Fibroblast of lung (primary cell): ENCODE data around the gene CACUL1. TPM values are rescaled to one million over a fixed set of nuclear protein-coding genes. Genes with fewer than 3 reads are reported as not detected.
"Not testable (repeated sequence)": the region's sequence is repeated elsewhere in the genome, so short reads cannot be mapped to it uniquely, and the experiment has no call there.

Experiments used
- DNase-seq, 2 donors: peaks; one replicate each; pipeline versions ENCODE4 v3.0.0 to v3.0.0-alpha.2; 2010; ENCODE audit warnings: low read depth in 2 of 2
- H2AFZ ChIP-seq: 2 replicates; pipeline ENCODE4 v1.5.1; 2012; ENCODE audit warnings: low read length, control low read depth, inconsistent platforms
- H3K27ac ChIP-seq: 2 replicates; pipeline ENCODE4 v1.5.1; 2011; ENCODE audit warnings: low read length, control low read depth; ENCODE audit not compliant: insufficient read depth
- H3K27me3 ChIP-seq: 2 replicates; pipeline ENCODE4 v1.5.1; 2011; ENCODE audit warnings: mild to moderate bottlenecking, low read length; ENCODE audit not compliant: control insufficient read depth, insufficient read depth
- H3K36me3 ChIP-seq: 2 replicates; pipeline ENCODE4 v1.5.1; 2011; ENCODE audit warnings: low read length; ENCODE audit not compliant: control insufficient read depth, insufficient read depth
- H3K4me1 ChIP-seq: 2 replicates; pipeline ENCODE4 v1.5.1; 2011; ENCODE audit warnings: low read length; ENCODE audit not compliant: control insufficient read depth, insufficient read depth; ENCODE audit errors: extremely low read depth
- H3K4me2 ChIP-seq: 2 replicates; pipeline ENCODE4 v1.5.1; 2011; ENCODE audit warnings: low read length, control low read depth; ENCODE audit not compliant: insufficient read depth; ENCODE audit errors: extremely low read depth
- H3K4me3 ChIP-seq, 4 experiments: fragments of 200-600 bp in 1 of 4; sonication (generic) in 1 of 4; replicated peaks in 1 of 4; 2 replicates each; pipeline ENCODE4 v1.5.1; 2011 to 2016; ENCODE audit warnings: low read length in 4 of 4, low read depth in 3 of 4, mild to moderate bottlenecking in 3 of 4, control low read depth in 2 of 4, inconsistent platforms in 1 of 4, mixed read lengths in 1 of 4; ENCODE audit not compliant: insufficient read depth in 1 of 4; ENCODE audit errors: control extremely low read depth in 1 of 4
- H3K79me2 ChIP-seq: 2 replicates; pipeline ENCODE4 v1.5.1; 2012; ENCODE audit warnings: mild to moderate bottlenecking, low read length, inconsistent platforms; ENCODE audit not compliant: control insufficient read depth, insufficient read depth
- H3K9ac ChIP-seq: 2 replicates; pipeline ENCODE4 v1.5.1; 2011; ENCODE audit warnings: mild to moderate bottlenecking, low read length, control low read depth; ENCODE audit not compliant: insufficient read depth
- H3K9me3 ChIP-seq: 2 replicates; pipeline ENCODE4 v1.5.1; 2012; ENCODE audit warnings: low read depth, low read length; ENCODE audit not compliant: control insufficient read depth, insufficient read depth
- H4K20me1 ChIP-seq: 2 replicates; pipeline ENCODE4 v1.5.1; 2011; ENCODE audit warnings: low read length; ENCODE audit not compliant: control insufficient read depth, insufficient read depth; ENCODE audit errors: extremely low read depth
- CTCF ChIP-seq, 2 donors: IDR thresholded peaks in 1 of 2; conservative IDR thresholded peaks in 1 of 2; 1 replicate in 1 of 2; 2 replicates in 1 of 2; pipeline ENCODE4 v1.5.1; 2011 to 2012; ENCODE audit warnings: low read length in 2 of 2, control low read depth in 1 of 2, inconsistent platforms in 1 of 2, low read depth in 1 of 2, mild to moderate bottlenecking in 1 of 2
- EZH2 ChIP-seq: IDR thresholded peaks from 2 replicates; pipeline ENCODE4 v1.5.1; 2012; ENCODE audit warnings: low read length, control low read depth, mild to moderate bottlenecking; ENCODE audit errors: missing control alignments
- polyA plus RNA-seq, 2 donors: library from polyadenylated mRNA; depleted of rRNA in 1 of 2; stranded (reverse) in 1 of 2; unstranded in 1 of 2; fragments of >200 nt; gene quantifications; 2 replicates each; pipeline ENCODE4 v1.2.1, GENCODE V29; 2011 to 2012; ENCODE audit warnings: missing spikeins in 1 of 2
- total RNA-seq: library from RNA; depleted of rRNA; stranded (reverse); fragments of >200 nt; gene quantifications from 2 replicates; pipeline ENCODE4 v1.2.1, GENCODE V29; 2014

The CACUL1 gene
- total and polyA plus RNA-seq, 2 donors (not counting 1 experiment from before 2014, with no cell fraction given): 15.7 to 25.3 TPM

DNA sequence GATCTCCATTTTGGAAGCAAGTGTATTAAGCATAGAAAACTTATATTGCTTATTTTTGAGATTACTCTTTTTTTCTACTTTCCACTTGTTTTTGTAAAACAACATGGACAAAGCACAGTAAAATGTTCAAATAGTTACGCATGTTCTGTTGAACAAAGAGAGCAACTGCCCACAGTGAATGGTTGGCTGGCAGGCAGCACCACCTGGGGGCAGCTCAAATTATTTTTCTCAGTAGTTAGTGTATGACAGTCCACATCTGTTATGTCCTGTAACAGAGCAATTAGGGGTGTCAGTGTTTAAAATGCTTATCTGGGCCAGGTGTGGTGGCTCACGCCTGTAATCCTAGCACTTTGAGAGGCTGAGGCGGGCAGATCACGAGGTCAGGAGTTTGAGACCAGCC lies 46.1 kb upstream of the CACUL1 start:
- Histone ChIP-seq H3K4me2 (no peak overlapping the region), H3K4me3 (no peak overlapping the region), H3K4me1 (no peaks in the 10 kb centered on the region), H4K20me1 (no peaks in the 10 kb centered on the region), H3K27ac (no peak overlapping the region), H3K27me3 (no peaks in the 10 kb centered on the region), H3K9ac (no peak overlapping the region), H2AFZ (no peak overlapping the region), H3K79me2 (no peaks in the 10 kb centered on the region), H3K36me3 (no peaks in the 10 kb centered on the region), H3K9me3 (no peaks in the 10 kb centered on the region)
- TF ChIP-seq EZH2 (no peak), CTCF (conservative IDR thresholded peaks at IDR 0.05 in 1 of 2, IDR thresholded peaks at IDR 0.05 in 1 of 2; ENCODE audit: low read depth in 1 of 2, low read length in 2 of 2) (peak in 1 of 2 donors; percentile 21)
- DNase-seq: peak in 1 of 2 donors; percentile 10

- Histone ChIP-seq H3K9ac (no peak overlapping the region), H3K4me3 (no peak overlapping the region), H3K36me3 (no peaks in the 10 kb centered on the region), H3K79me2 (no peaks in the 10 kb centered on the region), H3K27ac (no peak overlapping the region), H3K27me3 (no peaks in the 10 kb centered on the region), H2AFZ (no peak overlapping the region), H3K9me3 (no peaks in the 10 kb centered on the region), H4K20me1 (no peaks in the 10 kb centered on the region), H3K4me2 (no peak overlapping the region), H3K4me1 (no peaks in the 10 kb centered on the region)
- DNase-seq: peak in 1 of 2 donors; percentile 69
- no peak for TF ChIP-seq EZH2
- TF ChIP-seq CTCF (conservative IDR thresholded peaks at IDR 0.05 in 1 of 2, IDR thresholded peaks at IDR 0.05 in 1 of 2; ENCODE audit: low read depth in 1 of 2, low read length in 2 of 2): no peak
Measured at GRCh38 chr10:118799777-118800176, 45.0 kb upstream of the CACUL1 start.

DNA sequence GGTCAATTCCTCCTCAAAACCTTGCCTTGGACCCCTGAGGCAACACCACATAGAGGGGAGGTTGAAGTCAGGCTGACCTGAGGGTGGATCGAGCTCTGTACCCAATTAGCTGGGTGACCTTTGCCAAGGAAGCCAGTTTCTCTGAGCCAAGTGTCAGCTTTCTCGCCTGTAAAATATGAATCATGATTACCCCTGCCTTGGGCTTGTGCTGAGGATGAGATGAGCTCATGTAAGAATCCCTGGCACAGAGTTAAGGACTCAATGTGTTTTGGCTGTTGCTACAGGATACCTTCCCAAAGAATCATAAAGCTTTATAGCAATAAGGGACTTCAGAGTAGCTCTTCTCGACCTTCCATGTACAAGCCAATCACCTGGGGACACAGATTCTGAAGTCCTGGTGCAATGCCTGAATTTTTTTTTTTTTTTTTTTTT lies 43.5 kb upstream of the CACUL1 start:
- no peaks in the 10 kb centered on the region for H3K79me2 ChIP-seq
- no peak overlapping the region for H3K9ac ChIP-seq
- H4K20me1 ChIP-seq: no peaks in the 10 kb centered on the region
- no peak overlapping the region for H2AFZ ChIP-seq
- no peaks in the 10 kb centered on the region for H3K27me3 ChIP-seq
- no peak overlapping the region for H3K27ac ChIP-seq
- DNase-seq: peak in 1 of 2 donors; percentile 75
- no peaks in the 10 kb centered on the region for H3K36me3 ChIP-seq
- no peak overlapping the region for H3K4me3 ChIP-seq
- H3K9me3 ChIP-seq: no peaks in the 10 kb centered on the region
- no peak overlapping the region for H3K4me2 ChIP-seq
- TF ChIP-seq EZH2: no peak
- no peak for TF ChIP-seq CTCF (conservative IDR thresholded peaks at IDR 0.05 in 1 of 2, IDR thresholded peaks at IDR 0.05 in 1 of 2; ENCODE audit: low read depth in 1 of 2, low read length in 2 of 2)
- no peaks in the 10 kb centered on the region for H3K4me1 ChIP-seq

DNA sequence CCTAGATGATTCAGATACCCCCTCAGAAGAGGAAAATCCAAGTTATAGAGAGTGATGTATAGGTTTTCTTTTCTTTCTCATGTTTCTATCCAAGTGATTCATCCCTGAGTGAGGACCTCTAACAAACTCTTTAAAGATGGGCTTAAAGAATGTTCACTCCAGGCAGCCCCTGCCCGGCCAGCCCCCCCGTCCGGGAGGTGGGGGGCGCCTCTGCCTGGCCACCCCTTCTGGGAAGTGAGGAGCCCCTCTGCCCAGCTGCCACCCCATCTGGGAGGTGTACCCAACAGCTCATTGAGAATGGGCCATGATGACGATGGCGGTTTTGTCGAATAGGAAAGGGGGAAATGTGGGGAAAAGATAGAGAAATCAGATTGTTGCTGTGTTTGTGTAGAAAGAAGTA lies 40.2 kb upstream of the CACUL1 start:
- H3K27me3 ChIP-seq, H3K4me2 ChIP-seq, H3K4me3 ChIP-seq: not testable (repeated sequence)

More for the DNA sequence above, 40.2 kb upstream of the CACUL1 start:
- not testable (repeated sequence) for H3K79me2 ChIP-seq, H3K36me3 ChIP-seq, H4K20me1 ChIP-seq, DNase-seq, H3K9me3 ChIP-seq, H3K9ac ChIP-seq, H2AFZ ChIP-seq, H3K27ac ChIP-seq, H3K4me1 ChIP-seq
